Activated T-helper 1 cell treated with Interleukin-2 at 50 U/mL for 16 hours (primary cell): ENCODE results near the gene UGT2B7.
"Not testable (repeated sequence)": the region's sequence is repeated elsewhere in the genome, so short reads cannot be mapped to it uniquely, and the experiment has no call there.

Experiments used
- DNase-seq: peaks from one replicate; pipeline ENCODE4 v3.0.0-alpha.2; 2020; ENCODE audit warnings: low read depth

Gene UGT2B7

GRCh38 chr4:69088473-69088872 lies 7.8 kb upstream of the UGT2B7 start:
- no peak for DNase-seq

DNA sequence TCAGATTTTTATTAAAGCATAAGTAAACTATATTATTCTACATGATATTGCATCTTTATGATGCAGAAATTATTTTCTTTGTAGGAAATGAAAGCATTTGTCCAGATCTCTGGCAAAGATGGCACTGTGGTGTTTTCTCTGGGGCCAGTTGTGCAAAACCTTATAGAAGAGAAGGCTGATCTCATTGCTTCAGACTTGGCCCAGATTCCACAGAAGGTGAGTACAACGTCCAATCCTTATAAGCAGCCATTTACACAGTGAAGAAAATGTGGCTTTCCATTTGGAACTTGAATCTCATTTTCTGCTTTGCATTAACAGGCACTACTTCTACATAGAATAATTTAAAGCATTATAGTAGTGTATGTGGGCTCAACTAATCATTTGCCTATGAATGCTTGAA lies 6.9 kb upstream of the UGT2B7 start:
- DNase-seq = no peak

GRCh38 chr4:69092190-69092589 lies 4.1 kb upstream of the UGT2B7 start:
- no peak for DNase-seq

DNA sequence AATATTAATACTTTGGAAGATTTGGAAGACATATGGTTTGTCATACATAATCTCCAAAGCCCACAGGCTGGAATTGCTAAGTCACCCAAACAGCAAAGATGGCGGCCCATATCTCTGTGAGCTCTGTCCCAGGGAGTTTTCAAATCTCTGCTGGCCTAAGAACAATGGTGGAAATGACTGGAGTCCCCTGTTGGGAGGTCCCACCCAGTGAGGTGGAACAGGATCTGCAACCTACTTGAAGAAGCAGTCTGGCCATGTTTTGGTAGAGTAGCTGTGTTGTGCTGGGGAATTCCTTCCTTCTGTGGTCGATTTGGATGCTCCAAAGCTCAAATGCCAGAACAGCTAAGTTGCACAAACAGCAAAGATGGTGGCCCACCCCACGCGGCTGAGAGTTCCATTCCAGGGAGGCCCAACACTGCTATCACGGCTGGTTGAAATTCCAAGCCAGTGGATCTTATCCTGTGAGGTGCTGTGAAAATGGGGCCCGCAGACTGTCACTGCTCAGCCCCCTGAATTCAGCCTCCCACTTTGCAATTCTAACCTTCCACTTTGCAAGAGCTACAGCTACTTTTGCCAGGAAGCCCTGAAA lies 3.2 kb upstream of the UGT2B7 start:
- DNase-seq = no peak

- no peak for DNase-seq
Measured at GRCh38 chr4:69093681-69094080, 2.6 kb upstream of the UGT2B7 start.

DNA sequence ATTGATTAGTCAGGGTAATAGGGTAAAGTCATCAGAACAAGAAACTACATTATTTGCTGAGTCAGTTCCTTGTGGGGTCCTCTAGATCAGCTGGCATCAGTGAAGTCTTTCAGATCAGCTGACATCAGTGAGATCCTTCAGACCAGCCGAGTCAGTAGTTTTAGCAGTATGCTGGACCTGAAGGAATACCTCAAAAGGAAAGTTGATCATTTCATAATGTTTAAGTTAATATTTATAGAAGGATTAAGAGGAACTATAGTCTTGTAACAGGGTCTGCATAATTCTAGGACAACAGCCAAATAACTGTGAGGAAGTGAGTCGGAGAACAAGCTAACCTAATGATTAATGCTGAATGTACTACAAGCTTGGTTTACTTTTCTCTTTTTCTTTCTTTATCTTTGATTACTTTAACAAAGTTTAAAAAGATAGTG lies 958 bp upstream of the UGT2B7 start:
- no peak for DNase-seq

DNA sequence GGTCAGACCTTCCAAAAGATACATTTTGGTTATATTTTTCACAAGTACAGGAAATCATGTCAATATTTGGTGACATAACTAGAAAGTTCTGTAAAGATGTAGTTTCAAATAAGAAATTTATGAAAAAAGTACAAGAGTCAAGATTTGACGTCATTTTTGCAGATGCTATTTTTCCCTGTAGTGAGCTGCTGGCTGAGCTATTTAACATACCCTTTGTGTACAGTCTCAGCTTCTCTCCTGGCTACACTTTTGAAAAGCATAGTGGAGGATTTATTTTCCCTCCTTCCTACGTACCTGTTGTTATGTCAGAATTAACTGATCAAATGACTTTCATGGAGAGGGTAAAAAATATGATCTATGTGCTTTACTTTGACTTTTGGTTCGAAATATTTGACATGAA lies 536 bp downstream of the UGT2B7 start:
- no peak for DNase-seq

- DNase-seq = no peak
Measured at GRCh38 chr4:69098470-69098869, 2.2 kb downstream of the UGT2B7 start.

DNA sequence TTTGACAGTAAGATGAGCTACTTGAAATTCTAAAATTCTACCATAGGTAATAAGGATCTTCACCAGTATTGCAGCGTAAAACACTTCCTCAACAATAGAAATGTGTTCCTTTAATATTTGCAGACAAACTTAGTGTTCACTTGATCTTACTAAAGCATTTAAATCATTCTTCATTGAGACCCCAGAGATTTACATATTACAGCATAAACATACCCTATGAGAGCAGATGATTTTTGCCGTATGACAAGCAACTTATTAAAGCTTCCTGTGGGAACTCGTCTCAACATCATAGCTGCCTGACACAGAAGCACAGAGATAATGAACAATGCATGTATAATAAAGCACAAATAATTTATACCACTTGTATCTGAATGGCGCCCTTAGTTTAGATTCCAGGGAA lies 3.6 kb downstream of the UGT2B7 start:
- DNase-seq = no peak

DNA sequence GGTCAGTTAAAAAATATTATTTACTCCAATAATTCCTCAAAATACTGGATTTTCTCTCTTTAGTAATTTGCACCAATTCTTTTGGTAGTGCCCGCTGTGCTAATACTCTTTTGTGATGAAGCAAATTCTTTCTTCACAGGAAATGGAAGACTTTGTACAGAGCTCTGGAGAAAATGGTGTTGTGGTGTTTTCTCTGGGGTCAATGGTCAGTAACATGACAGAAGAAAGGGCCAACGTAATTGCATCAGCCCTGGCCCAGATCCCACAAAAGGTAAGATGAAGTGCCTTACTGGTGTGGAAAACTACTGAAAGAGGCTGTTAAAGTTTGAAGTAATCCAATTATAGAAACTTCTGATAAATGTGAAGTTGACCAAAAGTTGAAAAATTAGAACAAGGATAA lies 6.4 kb downstream of the UGT2B7 start:
- not testable (repeated sequence) for DNase-seq

GRCh38 chr4:69104719-69105275 lies 8.5 kb downstream of the UGT2B7 start:
- DNase-seq = no peak

GRCh38 chr4:69115151-69115850 lies 19.0 kb downstream of the UGT2B7 start:
- not testable (repeated sequence) for DNase-seq

DNA sequence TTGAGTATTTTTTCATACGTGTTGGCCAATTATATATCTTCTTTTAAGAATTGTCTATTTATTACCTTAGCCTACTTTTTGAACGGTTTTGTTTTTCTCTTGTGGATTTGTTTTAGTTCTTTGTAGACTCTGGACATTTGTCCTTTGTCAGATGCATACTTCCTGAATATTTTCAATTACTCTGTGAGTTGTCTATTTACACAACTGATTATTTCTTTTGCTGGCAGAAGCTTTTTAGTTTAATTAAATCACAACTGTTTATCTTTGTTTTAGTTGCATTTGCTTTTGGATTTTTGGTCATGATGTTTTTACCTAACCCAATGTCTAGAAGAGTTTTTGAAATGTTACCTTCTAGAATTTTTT lies 19.6 kb downstream of the UGT2B7 start:
- DNase-seq = no peak

DNA sequence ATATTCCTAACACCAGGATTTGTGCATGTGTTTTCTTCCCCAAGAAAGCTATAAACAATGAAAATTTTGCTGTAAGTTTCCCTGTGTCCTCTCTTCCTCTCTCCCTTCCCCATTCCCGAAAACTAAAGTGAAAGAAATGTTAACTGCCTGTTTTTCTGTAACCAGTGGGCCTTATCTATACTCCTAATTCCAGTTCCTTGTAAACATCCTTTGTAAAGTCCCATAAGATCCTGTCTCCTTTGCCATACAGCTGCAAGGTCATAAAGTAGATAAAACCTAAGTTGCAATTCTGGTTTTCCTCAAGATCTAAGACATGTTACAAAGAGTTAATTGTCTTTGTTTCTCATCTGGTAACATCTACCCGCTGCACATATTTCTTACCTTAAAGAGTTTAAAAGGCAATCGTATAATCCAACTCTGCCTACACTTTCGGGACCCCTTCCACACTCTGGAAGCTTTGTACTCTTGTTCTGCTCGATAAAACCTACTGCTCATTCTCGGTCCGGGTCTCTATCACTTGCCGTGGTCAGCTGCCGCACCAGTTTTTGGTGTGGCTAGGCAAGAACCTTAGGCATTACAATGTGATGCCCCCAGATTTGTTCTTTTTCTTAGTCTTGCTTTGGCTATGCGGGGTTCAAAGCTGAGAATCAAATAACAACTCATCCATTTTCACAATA lies 20.5 kb downstream of the UGT2B7 start:
- no peak for DNase-seq

GRCh38 chr4:69120870-69121269 lies 24.6 kb downstream of the UGT2B7 start:
- no peak for DNase-seq

- no peak for DNase-seq
Measured at GRCh38 chr4:69122476-69122875, 26.2 kb downstream of the UGT2B7 start.

DNA sequence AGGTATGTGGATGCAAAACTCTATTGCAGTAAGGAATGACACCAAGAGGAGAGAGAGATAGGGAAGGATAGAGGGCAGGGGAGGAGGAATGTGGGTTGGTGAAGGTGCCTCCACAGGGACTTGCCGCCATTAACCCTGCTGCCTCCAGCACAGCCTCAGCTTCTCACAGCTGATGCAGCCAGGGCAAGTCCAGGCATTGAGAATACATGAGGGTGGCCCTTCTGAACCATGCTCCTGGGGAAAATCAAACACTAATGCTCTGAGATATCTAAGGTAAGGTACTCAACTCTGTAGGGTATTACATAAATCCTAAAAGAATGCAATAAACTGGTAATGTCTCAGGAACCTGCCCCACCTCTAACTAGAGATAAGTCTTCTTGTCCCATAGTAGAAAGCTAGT lies 28.7 kb downstream of the UGT2B7 start:
- no peak for DNase-seq

GRCh38 chr4:69126024-69126423 lies 29.8 kb downstream of the UGT2B7 start:
- no peak for DNase-seq

- DNase-seq = no peak
Measured at GRCh38 chr4:69133993-69134392, 37.7 kb downstream of the UGT2B7 start.

GRCh38 chr4:69134471-69134870 lies 38.2 kb downstream of the UGT2B7 start:
- no peak for DNase-seq

DNA sequence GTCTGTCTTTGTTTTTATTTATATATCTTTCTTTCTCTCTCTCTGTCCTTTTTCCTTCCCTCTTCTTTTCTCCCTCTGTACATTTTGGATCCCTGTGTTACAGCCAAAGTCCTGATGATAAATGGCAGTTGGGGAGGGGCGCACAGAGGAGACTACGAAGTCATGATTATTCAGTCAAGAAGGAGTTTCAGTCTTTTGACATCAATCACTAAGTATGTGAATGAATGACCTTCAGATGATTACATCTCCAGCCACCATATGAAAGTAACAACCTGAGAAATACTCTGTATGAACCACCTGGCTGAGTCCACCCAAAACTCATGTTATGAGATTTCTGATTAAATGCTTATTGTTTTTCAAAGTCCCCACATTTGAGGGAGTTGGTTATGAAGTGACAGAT lies 45.0 kb downstream of the UGT2B7 start:
- no peak for DNase-seq

GRCh38 chr4:69147334-69147733 lies 51.1 kb downstream of the UGT2B7 start:
- no peak for DNase-seq

DNA sequence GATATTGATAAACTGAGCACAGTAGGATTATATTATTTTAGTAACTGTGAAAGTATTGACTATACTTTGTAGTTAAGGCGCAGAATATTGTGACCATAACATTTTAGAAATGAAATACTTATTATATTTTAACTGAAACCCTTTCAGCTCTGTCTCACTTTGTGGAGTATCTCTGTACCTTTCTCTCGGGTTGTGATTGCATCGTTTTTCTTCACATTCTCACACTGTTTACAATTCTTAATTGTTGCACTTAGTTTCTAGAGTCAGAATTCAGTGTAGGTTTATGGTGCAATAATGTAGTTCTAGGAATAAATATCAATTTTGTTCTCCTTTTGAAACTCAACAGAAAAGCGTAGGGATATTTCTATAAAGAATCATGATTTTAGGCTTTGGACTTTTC lies 57.7 kb downstream of the UGT2B7 start:
- no peak for DNase-seq
